GM12801 (cell line): ENCODE data around the gene SMG1.

Experiments
- TF ChIP-seq, protein P1 (sequence below): IDR thresholded peaks from one replicate; pipeline ENCODE4 v1.5.1; 2011; ENCODE audit warnings: control low read depth; ENCODE audit not compliant: insufficient read length; ENCODE audit errors: extremely low read depth

The SMG1 gene

GRCh38 chr16:18816286-18816685 is 109.9 kb downstream of the SMG1 start:
- TF ChIP-seq, protein P1, sequence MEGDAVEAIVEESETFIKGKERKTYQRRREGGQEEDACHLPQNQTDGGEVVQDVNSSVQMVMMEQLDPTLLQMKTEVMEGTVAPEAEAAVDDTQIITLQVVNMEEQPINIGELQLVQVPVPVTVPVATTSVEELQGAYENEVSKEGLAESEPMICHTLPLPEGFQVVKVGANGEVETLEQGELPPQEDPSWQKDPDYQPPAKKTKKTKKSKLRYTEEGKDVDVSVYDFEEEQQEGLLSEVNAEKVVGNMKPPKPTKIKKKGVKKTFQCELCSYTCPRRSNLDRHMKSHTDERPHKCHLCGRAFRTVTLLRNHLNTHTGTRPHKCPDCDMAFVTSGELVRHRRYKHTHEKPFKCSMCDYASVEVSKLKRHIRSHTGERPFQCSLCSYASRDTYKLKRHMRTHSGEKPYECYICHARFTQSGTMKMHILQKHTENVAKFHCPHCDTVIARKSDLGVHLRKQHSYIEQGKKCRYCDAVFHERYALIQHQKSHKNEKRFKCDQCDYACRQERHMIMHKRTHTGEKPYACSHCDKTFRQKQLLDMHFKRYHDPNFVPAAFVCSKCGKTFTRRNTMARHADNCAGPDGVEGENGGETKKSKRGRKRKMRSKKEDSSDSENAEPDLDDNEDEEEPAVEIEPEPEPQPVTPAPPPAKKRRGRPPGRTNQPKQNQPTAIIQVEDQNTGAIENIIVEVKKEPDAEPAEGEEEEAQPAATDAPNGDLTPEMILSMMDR = no peak

DNA sequence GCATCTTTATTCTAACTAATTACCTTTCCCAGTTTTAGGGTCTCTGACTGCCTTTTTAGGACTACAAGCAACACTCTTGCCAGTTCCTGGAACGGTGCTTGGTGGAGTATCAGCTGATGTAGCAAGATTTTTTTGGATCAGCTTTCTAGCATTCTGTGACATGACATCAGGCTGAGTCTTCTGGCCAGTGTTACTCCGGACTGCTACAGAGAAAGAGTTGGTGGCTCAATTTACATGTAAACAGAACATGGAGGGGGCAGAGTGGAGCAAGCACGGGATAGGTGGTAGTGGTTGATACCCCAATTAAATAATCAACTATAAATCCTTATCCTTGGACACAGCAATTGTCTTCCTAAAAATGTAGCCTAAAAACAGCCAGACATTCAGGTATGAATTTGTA is 114.3 kb downstream of the SMG1 start:
- TF ChIP-seq, protein P1 = no peak

DNA sequence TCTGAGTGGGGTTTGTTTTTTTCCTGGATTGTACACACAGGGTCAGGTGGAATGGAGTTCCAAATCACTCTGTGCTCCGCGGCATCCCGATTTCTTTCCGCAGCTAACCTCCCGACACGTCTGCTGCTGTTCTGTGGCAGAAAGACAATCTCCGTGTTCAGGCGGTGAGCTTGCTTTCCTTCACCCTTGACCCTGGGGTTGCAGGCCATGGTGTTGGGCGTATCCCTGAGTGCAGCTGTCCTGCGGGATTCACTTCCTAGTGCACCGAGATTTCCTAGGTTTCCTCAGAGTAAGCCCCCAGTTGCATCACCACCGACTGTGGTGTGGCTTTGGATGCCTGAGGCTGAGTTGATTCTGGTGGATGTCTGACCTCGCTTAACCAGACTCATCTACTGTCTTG is 117.0 kb downstream of the SMG1 start:
- TF ChIP-seq, protein P1 = no peak

GRCh38 chr16:18805257-18805773 is 120.9 kb downstream of the SMG1 start:
- TF ChIP-seq, protein P1 = no peak

DNA sequence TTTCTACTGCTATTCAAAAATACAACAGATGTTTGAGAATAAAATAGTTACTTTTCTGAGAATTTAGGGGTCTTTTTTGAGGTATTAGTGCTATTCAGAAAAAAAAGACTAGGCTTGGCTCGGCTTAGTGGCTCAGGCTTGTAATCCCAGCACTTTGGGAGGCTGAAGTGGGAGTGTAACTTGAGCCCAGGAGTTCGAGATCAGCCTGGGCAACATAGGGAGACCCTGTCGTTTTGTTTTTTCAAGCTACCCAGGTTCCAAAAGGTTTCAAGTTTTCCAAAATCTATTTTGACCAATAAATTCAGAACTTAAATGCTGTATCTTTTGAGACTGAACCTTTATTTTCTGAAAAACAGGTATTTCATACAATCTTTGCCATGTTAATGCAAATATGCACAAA is 121.7 kb downstream of the SMG1 start:
- TF ChIP-seq, protein P1 = no peak

DNA sequence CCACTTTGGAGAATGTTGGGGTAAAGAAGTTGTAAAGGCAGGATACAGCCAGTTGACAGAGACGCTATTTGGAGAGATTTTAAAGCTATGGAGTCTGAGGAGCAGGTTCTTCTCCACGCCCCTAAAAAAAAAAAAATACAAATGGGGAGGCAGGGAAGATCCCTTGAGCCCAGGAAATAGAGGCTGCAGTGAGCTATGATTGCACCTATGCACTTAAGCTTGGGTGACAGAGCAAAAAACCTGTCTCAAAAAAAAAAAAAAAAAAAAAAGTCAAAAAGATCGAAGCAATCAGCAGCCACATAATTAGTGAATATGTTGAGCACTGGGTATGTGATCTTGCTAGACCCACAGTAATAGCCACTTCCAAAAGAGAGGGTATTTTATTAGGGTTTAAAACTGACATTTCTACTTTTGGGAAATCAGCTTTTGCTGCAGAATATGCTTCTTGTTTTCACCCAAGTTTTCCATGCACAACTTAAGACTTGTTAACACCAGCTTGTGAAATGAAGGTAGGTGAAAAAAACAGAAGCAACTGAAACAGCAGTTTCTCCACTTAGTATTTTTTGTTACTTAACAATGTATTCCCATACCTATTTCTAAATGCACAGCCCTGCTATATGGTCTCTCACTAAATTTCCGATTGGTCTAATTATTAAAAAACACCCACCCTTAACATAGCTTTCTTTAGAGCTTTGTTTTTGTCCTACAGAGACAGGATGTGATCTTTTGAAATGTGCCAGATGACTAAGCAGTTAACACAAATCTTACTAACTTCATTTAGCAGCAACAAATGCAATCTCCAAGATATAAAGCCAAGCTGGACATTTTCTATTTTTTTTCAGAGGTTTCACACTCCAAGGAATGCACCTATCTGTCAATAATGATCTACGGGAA is 122.4 kb downstream of the SMG1 start:
- TF ChIP-seq, protein P1 = no peak

GRCh38 chr16:18802767-18803343 is 123.4 kb downstream of the SMG1 start:
- TF ChIP-seq, protein P1 = no peak
